NK-92 treated with Interleukin-12 subunit alpha and Interleukin-12 subunit beta, amount 100 ng/mL, for 24 hours (cell line): Measurements from ENCODE around the gene NRGN.

Experiments used
- DNase-seq: peaks from one replicate; lab custom pipeline; 2025; lab: John Stamatoyannopoulos, UW

Gene NRGN

DNA sequence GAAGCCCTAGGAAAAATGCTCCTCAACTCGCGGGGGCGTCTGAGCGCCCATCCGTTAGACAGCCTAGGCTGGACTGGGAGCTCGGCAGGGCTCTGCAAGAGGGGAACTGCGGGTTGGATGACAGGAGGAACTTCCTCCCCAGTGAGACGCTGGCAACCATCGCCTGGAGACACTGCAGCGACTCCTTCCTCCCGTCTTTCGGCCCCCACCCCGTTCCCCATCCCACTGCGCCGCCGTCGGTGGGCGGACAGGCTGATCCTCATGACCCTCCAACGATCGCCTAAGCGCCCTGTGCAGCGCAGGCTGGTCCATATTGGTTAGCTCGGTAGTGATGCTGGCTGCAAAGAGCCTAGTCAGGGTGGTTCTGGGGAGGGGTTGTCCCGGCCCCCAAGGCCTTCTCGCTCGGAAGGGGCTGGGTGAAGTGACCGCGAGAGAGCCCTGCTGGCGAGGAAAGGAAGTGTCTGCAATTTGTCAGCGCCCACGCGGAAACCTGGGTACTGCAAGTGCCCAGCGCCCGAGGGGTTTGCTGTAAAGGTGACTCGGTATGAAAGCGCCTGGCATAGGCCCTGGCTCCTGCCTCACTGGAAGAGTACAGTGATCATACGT is 638 bp downstream of the NRGN start:
- DNase-seq, result no peak

DNA sequence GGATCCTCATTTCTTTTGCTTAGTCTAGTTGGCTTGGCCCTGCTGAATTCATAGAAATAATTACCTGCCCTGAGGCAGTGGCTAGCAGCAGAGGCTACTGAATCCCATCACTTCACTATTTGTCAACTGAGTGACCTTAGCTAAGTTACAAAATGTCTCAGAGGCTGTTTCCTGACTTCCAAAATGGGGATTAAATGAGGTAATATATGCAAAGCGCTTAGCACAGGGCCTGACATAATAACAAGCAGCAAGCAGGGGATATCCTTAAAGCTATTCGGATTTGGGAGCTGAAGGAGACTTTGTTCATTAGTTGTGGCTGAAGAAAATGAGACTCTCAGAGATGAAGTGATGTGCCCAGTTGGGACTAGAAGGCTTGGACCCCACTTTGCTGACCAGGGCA is 2.8 kb downstream of the NRGN start:
- no peak for DNase-seq

DNA sequence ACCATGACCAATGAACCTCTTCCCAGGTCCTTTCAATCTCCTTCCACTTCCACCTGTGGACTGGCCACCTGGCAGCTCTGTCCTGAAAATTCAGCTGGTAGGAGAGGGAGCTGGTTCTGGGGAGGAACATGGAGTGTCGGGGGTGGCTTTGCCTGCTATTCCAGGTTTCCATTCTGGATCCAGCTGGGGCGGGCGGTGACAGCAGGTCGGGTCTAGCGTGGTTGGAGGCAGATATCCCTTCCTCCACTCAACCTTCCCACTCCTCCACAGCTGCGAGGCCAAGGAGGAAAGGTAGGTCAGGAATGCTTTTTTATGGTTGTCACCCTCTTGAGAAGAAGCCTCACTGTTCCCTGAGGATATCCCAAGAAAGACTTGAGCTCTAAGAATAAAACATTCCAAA is 3.3 kb downstream of the NRGN start:
- no peak for DNase-seq

DNA sequence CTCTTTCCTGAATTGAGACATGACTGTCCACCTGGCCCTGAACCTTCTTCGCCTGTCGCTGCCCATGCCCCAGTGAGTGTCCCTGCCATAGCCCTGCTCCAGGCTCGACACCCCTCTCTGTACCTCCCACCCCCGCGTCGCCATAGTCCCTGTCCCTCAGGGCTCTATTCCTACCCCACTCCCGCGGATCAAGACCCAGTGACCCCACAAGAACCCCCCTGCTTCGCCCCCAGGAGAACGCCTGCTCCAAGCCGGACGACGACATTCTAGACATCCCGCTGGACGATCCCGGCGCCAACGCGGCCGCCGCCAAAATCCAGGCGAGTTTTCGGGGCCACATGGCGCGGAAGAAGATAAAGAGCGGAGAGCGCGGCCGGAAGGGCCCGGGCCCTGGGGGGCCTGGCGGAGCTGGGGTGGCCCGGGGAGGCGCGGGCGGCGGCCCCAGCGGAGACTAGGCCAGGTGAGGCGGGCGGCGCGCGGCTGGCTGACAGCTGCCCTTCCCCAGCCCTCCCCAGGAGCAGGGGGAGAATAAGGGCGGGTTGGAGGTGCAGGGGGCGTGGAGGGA is 5.6 kb downstream of the NRGN start:
- no peak for DNase-seq

DNA sequence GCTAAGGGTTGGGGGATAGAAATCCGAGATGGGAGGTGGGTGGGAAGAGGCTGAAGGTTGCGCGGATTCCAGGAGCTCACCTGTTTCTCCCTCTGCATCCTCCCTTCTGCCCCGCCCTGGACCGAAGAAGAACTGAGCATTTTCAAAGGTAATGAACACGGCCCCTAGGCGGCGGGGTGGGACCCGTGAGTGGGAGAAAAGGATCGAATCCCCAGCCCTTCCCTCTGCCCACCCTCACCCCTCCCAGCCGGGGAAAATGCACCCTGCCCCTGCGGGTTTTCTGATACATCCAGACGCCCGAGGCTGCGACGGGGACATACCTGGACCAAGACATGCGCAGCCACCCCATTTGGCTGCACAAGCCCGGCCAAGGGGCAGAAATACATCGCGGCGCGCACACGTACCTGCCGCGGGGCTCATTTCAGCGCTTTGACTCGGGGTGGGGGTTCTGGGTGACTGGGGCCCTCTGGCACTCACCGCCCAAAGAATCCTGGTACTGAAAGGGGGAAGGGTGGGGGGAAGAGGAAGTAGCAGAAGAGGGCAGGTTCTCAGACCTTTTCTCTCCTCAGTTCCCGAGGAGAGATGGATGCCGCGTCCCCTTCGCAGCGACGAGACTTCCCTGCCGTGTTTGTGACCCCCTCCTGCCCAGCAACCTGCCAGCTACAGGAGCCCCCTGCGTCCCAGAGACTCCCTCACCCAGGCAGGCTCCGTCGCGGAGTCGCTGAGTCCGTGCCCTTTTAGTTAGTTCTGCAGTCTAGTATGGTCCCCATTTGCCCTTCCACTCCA is 6.3 kb downstream of the NRGN start:
- DNase-seq, result no peak

DNA sequence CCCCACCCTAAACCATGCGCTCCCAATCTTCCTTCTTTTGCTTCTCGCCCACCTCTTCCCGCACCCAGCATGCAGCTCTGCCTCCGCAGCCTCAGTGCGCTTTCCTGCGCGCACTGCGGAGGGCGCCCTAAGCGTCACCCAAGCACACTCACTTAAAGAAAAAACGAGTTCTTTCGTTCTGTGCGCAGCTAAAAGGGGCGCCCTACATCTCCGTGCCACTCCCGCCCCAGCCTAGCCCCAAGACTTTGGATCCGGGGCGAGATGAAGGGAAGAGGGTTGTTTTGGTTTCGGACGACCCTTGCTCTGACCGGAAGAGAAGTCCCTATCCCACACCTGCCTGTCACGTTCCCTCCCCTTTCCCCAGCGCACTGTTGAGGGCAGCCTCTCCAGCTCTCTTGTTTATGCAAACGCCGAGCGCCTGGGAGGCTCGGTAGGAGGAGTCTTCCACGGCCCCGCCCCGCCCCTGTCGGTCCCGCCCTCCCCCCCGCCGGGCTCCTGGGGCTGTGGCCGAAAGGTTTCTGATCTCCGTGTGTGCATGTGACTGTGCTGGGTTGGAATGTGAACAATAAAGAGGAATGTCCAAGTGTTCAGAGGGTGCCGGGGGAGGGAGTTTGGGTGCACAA is 7.0 kb downstream of the NRGN start:
- no peak for DNase-seq

DNA sequence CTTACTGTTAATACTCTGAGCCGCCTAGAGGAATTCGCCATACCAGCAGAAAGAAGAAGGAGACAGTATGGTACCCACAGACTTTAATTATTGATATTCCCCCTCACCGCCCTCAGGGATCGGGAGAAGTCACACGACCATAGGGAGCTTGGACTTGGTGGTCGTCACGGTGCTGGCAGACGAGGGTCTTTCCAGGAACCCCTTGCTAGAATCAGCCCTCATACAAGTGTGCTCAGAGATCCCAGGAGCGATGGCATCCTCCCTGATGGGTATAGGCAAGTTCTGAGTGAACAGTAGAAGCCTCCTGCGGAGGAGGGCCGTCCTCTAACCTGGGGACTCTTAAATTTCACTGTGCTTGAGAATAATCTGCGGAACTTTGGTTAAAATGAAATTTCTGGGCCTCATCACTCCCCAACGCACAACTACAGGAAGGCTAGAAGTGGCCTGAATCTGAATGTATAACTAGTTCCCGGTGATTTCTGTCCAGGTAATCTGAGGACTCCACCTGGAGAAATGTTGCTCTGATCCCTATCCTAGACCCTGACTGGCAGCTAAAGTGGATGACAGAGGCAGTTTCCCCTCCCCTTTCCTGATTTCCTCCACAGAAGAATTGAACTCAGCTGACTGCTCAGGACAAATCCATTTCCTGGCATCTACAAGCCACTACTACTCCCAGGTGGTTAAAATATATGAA is 7.8 kb downstream of the NRGN start:
- DNase-seq, result no peak

DNA sequence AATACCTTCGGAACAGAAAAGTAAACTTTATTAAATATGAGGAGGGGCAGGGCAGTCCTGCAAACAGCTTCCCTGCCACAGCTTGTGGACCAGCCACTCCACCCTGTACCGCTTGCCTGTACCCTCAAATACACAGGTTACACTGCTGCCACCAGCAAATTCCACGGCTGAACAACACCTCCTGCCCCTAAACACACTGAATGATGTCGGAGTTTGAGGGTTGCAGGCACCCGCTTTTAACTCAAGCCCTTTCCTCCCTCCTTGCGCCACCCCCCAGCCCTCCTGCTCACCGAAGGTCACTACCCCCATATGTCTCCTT is 8.3 kb downstream of the NRGN start:
- no peak for DNase-seq

DNA sequence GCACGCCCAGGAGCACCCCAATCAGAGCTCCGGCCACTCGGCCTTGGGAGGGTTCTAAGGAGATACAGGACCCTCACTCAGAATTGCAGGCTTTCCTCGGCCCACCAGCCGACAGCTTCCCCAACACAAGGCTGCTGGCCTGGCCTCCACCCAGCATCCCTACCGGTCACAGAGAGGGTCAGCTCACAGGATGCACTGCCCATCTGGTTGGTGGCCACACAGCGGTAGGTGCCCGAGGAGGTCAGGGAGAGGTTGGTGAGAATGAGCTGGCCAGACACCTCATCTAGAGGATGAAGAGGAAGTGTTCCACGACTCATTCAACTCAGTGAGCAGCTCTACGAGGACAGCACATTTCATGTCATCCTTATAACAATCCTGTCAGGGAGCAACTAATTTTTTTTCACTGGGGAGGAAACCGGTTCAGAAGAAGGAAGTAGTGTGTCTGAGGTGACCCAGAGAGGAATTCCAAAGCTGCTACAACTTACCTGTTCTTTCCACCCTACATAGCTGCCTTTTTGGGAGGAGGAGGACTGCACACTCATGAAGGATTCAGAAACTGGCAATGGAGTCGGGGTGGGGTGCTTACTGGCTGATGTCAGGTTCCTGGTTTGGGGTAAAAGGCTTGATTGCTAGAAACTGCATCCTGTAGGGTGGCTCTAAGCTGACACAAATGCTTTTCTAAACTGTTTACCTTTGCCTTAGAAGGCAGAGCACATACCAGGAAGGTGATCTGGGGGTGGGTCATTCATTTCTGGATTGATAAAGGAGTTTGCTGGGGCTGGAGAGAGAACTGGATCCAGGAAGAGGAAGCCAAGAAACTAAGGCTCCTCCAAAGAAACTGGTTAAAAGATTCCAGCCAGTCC is 9.0 kb downstream of the NRGN start:
- DNase-seq, result no peak

DNA sequence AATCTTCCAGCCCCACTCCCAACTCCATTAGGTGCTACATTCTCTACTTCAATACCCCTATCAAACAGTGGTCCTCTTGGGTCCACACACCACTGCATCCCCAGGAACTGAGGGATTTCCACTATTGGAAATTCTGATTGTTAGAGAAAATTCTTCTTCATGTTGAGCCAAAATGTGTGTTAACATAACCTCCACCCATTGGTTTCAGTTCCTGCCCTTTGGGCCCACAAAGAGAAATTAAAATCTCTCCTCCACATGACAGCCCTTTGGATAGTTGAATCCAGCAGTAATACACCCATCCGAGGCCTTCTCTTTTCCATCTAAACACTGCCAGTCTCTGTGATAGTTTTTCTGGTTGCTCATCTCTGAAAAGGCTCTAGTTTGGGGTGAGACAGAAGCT is 10.2 kb downstream of the NRGN start:
- no peak for DNase-seq

DNA sequence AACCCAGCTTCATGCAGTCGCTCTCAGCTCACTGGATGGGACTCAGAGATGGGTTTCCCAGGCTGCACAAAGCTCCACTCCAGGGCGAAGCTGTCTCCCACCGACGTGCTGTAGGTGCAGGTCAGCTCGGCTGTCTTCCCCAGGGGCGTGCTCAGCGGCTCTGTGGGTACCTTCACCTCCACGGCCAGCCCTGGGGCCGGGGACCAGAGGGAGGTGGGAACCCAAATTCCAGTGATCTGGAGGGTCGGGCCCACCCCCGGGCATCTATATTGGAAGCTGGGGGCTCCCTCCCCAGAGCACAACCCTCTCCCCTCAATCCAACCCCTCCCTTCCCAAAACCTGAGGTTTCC is 11.6 kb downstream of the NRGN start:
- DNase-seq, result no peak

DNA sequence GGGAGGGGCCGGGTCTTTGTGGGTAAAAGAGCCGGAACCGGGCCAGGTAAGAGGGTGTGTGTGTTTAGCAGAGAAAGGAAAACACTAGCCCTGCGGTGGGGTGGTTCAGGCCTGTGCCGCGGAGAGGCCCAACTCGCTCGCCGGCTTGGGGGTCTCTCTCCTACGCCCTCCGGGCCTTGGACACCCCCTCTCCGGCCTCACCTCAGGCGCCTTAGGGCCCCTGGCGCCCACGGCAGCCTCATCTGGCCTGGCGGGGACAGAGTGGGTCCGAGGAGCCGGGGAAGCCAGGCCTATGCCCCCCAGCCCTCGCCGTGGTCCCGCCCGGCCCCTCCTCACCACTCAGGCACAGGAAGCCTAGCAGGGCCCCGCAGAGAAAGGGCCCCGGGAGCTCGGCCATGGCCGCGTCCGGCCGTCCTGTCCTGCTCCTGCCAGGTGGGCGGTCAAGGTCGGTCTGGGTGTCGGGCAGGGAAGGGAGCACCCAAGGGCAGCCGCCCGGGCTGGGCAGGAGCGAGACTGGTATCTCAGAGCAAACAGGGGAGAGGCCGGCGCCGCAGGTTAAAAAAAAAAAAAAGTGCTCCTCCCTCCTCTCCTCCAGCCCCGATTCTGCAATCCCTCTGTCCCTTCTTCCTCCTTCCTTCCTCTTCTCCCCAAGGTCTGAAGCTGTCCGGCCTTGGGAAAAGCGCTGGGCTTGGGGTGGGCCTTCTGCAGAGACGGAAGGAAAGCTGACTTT is 12.2 kb downstream of the NRGN start, which contains the start of gene VSIG2:
VSIG2 (minus strand) TSS at position 515 of the 730 bp plus-strand sequence; CDS start at position 397, 118 bp downstream.
- DNase-seq, result no peak

DNA sequence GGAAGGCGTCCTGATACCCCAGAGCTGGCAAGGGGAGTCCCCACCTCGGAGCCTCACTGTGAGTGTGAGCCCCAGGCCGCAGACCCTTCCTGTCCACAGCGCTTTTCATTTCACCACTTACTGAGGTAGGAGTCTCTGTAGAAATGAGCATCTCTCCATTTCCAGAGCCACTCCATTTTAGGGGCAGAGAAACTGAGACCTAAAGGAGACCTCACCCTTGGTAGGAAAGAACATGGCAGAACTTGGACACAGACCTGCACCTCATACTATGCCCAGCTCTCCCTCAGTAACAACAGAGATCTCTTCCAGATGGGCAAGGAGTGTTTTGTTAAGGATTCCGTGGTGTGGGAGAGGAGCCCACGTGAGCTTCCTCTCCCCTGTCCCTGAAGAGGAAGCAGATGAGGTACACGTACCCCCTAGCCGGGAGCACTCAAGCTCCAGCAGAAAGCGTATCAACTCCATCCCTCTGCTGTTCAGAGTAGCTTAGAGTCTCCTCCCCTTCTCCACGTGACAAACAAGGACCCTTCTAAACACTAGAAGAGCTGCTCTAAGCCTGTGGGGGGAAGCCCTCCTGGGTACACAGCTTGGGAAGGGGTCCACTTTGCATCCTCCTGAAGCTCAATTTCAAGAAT is 12.8 kb downstream of the NRGN start:
- no peak for DNase-seq

DNA sequence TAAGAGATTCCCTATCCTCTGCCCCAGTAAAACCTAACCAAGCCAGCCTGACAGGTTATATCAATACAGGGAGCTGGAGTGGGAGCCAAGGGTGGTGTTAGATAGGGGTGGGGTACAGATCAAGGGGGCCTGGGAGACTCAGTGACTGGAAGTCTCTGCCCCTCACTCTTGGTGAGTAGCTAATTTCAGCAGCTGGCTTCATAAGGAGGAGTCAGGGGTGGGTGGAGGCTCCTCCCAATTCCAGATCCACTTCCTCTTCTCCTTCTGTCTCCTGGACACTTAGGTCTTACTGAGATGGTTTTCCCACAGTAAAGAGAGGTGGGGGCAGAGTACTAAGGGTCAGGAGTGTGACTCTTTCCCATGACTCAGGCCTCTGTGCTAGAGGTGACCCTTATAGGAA is 13.5 kb downstream of the NRGN start:
- DNase-seq, result no peak

DNA sequence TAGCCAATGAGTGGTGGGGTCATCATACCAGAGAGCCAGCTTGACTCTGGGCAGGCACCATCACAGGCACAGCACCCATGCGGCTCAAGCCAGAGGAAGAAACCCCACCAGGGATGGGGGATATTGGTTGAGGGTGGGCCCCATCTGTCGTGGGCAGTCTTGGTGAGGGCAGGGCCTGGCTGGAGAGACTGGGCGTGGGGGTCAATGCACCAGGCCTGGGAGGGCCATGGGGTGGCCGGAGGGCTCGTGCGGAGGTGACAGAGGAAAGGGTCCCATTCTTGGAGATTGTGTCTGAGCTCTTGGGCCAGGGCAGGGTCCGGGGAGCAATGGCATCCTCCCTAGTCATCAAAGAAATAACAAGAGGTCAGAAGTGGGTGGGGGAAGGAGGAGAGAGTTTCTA is 13.9 kb downstream of the NRGN start:
- DNase-seq, result no peak

DNA sequence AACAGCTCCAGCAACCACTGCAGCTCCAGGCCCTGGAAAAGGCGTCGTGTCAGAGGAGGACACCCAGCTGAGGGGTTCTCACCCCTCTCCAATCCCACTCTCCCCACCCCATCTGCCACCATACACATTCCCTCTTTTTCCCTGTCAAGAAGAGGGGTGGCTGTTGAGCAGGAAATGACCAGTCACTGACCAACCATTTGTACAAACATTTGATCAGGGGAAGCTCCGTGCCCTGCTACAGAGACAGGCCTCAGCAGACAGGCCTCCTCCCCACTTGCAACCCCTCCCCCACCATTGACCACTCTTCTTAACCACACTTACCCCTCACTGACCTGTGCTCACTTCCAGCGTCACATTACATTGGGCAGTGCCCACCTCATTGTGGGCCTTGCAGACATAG is 14.6 kb downstream of the NRGN start:
- DNase-seq, result no peak

DNA sequence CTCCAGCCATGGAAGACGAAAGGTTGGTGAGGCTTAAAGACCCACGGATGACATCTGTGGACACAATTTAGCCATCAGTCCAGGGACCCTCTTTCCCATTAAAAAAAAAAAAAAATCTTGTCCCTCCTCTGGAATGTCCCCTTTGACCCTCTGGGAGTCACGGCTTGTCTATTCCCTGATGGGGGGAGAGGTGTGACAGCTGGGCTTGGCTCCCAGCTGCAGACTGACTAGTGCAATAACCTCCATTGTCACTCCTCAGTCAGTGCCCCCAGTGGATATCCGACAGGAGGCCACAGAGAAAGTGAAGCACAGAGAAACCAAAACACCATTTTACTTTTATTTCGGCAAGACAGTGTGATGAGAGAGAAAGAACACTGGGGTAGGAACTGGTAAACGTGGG is 15.0 kb downstream of the NRGN start:
- no peak for DNase-seq

DNA sequence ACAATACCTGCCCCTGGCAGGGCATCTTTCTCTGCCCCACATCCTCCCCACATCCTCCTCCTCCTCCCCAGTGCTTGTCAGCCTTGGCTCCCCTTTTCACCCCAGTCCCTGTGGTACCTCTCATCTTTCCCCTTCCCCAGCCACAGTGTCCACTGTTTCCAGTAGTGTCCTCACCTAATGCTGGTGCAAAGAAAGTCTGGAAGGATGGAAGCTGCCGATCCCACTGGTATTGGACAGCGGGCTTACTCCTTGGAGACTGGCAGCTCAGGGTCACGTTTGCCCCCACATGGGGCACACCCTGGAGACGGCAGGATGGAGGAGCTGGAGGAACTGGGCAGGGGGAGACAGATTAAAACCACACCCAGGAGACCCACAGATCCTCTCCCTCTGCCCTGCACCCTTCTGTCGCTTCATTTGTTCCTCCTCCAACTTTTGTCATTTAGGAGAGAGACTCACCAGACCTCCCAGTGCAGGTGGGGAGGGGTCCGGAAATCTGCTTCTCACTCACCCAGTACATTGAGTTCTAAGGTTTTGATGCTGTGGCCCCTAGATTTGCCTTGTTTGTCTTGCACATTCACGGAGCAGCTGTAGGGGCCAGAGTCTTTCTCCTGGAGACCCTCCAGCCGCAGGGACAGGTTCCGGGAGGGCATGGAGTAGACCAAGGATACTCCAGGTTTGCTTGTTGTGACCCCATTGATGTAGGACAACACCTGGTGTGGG is 16.5 kb downstream of the NRGN start:
- DNase-seq, result no peak

DNA sequence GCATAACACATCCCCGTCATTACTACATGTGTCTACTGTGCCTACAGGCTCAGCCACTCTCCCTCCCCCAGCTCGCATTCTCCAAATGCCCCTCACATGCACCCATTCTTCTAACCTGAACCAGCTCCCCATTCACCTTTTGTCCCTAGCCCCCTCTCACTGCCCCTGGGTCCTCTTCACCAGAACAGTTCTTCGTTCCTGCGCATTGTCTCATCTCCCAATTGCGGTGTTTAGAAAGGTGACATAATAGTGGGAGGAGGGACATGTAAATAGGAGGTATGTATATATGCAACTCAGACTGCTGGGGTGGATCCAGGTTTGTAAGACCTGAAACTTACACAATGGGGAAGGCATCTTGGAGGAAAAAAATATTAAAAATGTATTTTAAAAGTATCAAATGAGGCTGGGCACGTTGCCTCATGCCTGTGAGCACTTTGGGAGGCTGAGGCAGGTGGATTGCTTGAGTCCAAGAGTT is 17.0 kb downstream of the NRGN start:
- no peak for DNase-seq

DNA sequence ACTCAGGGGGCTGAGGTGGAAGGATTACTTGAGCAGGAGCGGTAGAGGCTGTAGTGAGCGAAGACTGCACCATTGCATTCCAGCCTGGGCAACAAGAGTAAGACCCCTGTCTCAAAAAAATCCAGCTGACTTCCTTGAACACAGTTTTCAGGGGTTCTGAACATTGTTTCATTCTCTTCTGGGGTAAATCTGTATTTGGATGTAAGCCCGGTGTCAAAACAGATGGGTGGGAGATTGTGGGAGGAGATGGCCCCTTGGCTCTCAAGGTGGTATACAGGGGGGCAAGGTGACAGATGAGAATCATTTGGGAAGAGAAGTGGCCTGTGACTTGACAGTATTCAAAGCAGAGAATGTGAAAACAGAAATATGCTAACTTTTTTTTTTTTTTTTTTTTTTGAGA is 17.6 kb downstream of the NRGN start:
- DNase-seq, result no peak
